ENCODE measurements around the gene ZFAND2A.

GRCh38 chr7:1150400-1151002 is 9.5 kb downstream of the ZFAND2A start:
- TF ChIP-seq CTCF (conservative IDR thresholded peaks at IDR 0.05; ENCODE audit: low read depth in 2 of 2) = no peak
- no peak for TF ChIP-seq REST (IDR thresholded peaks at IDR 0.05; ENCODE audit: unreplicated experiment)
- no peak for TF ChIP-seq EZH2phosphoT487 (IDR thresholded peaks at IDR 0.05; ENCODE audit: unreplicated experiment)

Data from GM23338 (cell line).